ENCODE measurements around the gene RAPGEF2. TPM values are rescaled to one million over a fixed set of nuclear protein-coding genes. Genes with fewer than 3 reads are reported as not detected.

RAPGEF2 gene
- total and polyA plus RNA-seq, 9 of the 15 experiments (the other 6 are each of a cell fraction or from before 2014, with no cell fraction given): 3.1 to 32.6 (median 23.1) TPM

DNA sequence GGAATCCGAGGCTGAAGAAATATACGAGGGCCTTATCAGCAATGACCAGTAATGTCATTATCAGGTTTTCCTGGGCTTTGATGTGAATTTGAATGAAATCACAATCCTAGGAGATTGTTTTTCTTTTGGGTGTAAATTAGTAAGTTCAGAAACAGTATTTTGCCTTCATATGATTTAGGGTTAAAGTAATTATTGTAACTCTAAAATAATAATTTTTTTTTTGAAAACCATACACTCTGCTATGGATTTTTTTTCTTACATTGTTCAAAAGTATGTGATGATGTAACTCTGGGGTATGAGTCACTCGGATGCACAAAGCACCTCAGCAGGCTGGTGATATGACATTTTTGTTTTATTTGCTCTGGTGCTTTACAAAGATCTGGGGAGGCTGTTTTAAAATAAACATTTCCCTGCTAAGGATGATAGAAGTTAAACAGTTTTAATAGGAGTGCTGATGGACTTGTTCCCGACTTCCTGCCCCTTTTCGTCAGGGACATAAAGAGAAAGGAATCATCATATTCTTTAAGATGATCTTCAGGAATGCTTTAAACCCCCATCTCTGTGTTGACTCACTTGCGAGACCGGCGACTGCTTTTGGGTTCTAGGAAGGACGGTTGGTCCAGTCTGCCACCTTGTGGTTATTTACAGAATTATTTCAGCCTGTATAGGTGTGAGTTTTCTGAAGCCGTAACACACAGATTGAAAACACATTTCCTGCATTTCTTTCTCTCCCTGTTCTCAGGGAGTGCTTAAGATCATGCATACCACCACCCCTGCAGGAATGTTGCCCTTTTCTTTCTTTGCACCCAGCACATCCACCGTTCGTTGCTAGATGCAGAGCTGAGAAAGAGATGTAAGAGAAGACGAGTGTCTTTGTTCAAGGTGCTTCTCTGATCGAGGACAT, 72.5 kb downstream of the RAPGEF2 start (continued):
- no peak for TF ChIP-seq ZNF174 (CRISPR knock-in tag; IDR thresholded peaks at IDR 0.05)
- TF ChIP-seq ZNF57 (CRISPR knock-in tag; IDR thresholded peaks at IDR 0.05): no peak
- TF ChIP-seq ZNF121 (CRISPR knock-in tag; conservative IDR thresholded peaks at IDR 0.05): no peak
- TF ChIP-seq NFE2 (IDR thresholded peaks at IDR 0.05; ENCODE audit: low read depth): 0 out of 2 replicates have a peak, but pooled peaks have one; percentile 17
- TF ChIP-seq DPF2 (IDR thresholded peaks at IDR 0.05): peak; percentile 72
- TF ChIP-seq ZNF586 (CRISPR knock-in tag; conservative IDR thresholded peaks at IDR 0.05): no peak
- no peak for TF ChIP-seq NR2C1 (IDR thresholded peaks at IDR 0.05)
- no peak for TF ChIP-seq NR2C1 (tag; IDR thresholded peaks at IDR 0.05)
- peak in 1 of 2 experiments; percentile 25; a peak in 1 of 4 replicates for TF ChIP-seq MNT (conservative IDR thresholded peaks at IDR 0.05)
- TF ChIP-seq KLF1 (tag; IDR thresholded peaks at IDR 0.05): no peak
- TF ChIP-seq THAP12 (CRISPR knock-in tag; IDR thresholded peaks at IDR 0.05): no peak
- no peak for TF ChIP-seq ZFPM2 (CRISPR knock-in tag; IDR thresholded peaks at IDR 0.05)
- TF ChIP-seq CCAR2 (IDR thresholded peaks at IDR 0.05; ENCODE audit: low read depth, low read length): no peak
- TF ChIP-seq ZNF175 (CRISPR knock-in tag; IDR thresholded peaks at IDR 0.05; ENCODE audit: low read depth): no peak
- no peak for TF ChIP-seq ZNF644 (tag; IDR thresholded peaks at IDR 0.05; ENCODE audit: low read depth)
- peak; percentile 12; the same call in 1 of the 2 replicates for TF ChIP-seq VEZF1 (CRISPR knock-in tag; IDR thresholded peaks at IDR 0.05)
- TF ChIP-seq KDM5B (IDR thresholded peaks at IDR 0.05; ENCODE audit: insufficient replicate concordance, low read depth, low read length): no peak
- TF ChIP-seq MYC (IDR thresholded peaks at IDR 0.05; ENCODE audit: low read depth, low read length): no peak
- TF ChIP-seq MYC (CRISPR knock-in tag; IDR thresholded peaks at IDR 0.05; ENCODE audit: borderline replicate concordance, low read depth): no peak
- TF ChIP-seq, protein P1, sequence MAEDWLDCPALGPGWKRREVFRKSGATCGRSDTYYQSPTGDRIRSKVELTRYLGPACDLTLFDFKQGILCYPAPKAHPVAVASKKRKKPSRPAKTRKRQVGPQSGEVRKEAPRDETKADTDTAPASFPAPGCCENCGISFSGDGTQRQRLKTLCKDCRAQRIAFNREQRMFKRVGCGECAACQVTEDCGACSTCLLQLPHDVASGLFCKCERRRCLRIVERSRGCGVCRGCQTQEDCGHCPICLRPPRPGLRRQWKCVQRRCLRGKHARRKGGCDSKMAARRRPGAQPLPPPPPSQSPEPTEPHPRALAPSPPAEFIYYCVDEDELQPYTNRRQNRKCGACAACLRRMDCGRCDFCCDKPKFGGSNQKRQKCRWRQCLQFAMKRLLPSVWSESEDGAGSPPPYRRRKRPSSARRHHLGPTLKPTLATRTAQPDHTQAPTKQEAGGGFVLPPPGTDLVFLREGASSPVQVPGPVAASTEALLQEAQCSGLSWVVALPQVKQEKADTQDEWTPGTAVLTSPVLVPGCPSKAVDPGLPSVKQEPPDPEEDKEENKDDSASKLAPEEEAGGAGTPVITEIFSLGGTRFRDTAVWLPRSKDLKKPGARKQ (CRISPR knock-in tag; IDR thresholded peaks at IDR 0.05): peak; percentile 20; the same call in 1 of the 2 replicates
- TF ChIP-seq NFRKB (IDR thresholded peaks at IDR 0.05; ENCODE audit: low read depth): no peak
- TF ChIP-seq RFX5 (IDR thresholded peaks at IDR 0.05; ENCODE audit: low read depth, low read length): no peak
